GM18867 (cell line): ENCODE results near the gene CRLF2.
A peak's percentile ranks its signal among the peaks of the same experiment; 100 is the strongest.
"Not testable (repeated sequence)": the region's sequence is repeated elsewhere in the genome, so short reads cannot be mapped to it uniquely, and the experiment has no call there.

Experiments used
- ATAC-seq: cut with Tn5 transposase; IDR thresholded peaks from one replicate; pipeline ENCODE4 v1.9.1; 2021; ENCODE audit warnings: mild to moderate bottlenecking, moderate library complexity; ENCODE audit not compliant: unreplicated experiment

Gene CRLF2

DNA sequence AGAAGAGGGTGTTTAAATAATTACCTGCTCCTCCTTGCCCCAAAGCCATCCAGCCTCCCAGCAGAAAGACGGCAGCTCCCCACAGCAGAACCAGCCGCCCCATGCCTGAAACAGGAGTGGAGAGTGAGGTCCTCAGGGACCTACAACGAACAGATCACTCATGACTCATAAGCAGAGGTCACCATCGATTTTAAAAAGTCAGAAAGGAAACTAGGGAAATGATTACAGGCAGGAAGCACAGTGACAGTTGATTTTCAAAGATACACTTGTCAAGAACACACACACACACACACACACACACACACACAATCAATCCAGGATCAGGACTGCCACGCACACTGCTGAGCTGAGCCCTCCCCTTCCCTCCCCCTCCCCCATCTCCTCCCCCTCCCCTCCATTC lies at the start of gene CRLF2:
TSS of gene CRLF2 (minus strand) at position 118 of the 400 bp plus-strand sequence. CDS start at position 103, 15 bp downstream.
- no peak for ATAC-seq

- not testable (repeated sequence) for ATAC-seq
Observed at GRCh38 chrX:1261771-1262170, 49.3 kb upstream of the CRLF2 start.

DNA sequence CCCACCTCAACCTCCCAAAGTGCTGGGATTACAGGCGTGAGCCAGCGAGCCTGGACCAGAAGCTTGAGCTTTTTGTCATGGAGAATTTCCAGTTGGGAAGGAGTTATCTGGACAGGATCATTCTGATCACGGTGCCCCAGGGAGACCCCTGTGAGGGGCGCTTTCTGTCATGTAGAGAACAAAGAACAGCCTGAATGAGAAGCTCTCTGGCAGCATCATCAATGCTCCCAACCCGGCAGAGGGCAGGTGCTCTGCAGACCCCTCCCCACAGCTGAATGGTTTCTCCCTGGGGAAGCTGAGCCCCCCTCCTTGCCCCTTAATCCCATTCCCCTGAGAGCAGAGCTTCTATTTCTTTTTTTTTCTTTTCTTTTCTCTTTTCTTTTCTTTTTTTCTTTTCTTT lies 48.8 kb upstream of the CRLF2 start:
- no peak for ATAC-seq

GRCh38 chrX:1252861-1253260 lies 40.4 kb upstream of the CRLF2 start:
- ATAC-seq = no peak

DNA sequence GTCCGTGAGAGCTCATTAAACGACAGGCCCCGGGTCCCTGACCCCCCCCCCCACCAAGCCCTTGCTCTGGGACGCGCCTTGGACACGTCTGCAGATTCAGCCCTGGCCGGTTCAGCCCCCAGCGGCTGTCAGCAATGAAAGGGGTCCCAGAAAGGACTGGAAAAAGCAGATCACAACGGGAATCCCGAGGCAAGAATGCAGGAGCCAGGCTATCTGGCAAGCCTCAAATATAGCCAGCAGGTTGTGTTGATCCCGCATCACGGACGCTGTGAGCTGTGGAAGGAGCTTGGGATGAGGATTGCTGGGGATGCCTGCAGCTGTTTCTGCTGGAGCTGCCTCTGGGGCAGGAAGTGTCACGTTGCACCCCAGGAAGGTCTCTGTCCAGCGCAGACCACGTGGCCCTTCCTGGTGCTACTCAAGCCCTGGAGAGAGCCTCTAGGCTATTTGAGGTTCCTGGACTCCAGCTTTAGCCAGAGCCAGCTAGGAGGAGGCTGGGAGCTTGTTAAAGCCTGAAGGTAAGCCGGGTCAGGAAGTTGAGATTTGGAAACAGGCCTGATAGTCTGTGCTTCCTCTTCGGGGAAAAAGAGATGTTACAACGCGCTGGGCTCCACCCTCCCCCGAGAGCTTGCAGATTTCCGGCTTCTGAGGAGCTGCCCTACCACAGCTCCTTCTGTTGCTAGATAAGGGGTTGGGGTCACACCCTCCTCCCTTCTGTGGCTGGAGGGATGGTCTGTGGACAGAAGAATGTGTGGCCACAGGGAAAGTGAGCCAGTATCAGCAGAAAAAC lies 36.8 kb upstream of the CRLF2 start:
- no peak for ATAC-seq

GRCh38 chrX:1248331-1249061 lies 36.0 kb upstream of the CRLF2 start:
- no peak for ATAC-seq

- peak; percentile 66 for ATAC-seq
Observed at GRCh38 chrX:1246816-1247215, 34.4 kb upstream of the CRLF2 start.

- ATAC-seq = no peak
Observed at GRCh38 chrX:1244164-1245076, 32.0 kb upstream of the CRLF2 start.

DNA sequence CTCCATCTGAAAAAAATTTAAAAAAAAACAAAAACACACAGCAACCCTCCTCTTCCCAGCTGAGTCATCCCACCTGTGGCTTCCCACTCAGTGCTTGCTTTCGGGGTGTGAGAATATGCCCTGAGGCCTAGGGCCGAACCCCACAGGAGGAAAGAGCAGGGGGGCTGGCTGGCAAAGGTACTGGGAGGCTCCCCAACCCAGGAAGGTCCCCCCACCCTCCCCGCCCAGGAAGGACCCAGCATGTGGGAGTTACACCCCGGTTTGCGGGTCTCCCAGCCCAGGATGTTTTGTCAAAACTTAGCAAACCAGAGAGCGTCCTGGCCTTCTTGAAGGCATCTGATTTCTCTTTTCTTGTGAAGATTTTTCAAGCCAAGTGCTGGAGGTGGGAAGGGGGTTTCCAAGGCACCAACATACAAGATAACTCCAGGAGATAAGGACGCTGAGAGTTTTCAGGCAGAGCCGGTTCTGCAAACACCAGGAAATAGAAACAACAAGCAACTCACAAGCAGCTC lies 30.5 kb upstream of the CRLF2 start:
- no peak for ATAC-seq

DNA sequence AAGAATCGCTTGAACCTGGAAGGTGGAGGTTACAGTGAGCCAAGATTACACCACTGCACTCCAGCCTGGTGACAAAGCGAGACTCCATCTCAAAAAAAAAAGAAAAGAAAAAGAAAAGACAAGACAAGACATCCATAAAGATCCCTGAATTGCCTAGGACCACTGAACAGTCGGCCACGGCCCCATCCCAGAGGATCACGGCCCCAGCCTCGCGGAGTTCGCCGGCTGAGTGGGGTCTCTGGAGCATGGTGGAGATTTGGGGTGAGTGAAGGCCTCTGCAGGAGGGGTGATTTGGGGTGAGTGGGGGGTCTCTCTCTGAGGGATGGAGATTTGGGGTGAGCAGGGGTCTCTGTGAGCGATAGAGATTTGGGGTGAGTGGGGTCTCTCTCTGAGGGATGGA lies 28.1 kb upstream of the CRLF2 start:
- not testable (repeated sequence) for ATAC-seq

GRCh38 chrX:1239681-1240142 lies 27.3 kb upstream of the CRLF2 start:
- no peak for ATAC-seq

GRCh38 chrX:1231850-1232465 lies 19.5 kb upstream of the CRLF2 start:
- ATAC-seq = no peak

- not testable (repeated sequence) for ATAC-seq
Observed at GRCh38 chrX:1228101-1228500, 15.7 kb upstream of the CRLF2 start.

DNA sequence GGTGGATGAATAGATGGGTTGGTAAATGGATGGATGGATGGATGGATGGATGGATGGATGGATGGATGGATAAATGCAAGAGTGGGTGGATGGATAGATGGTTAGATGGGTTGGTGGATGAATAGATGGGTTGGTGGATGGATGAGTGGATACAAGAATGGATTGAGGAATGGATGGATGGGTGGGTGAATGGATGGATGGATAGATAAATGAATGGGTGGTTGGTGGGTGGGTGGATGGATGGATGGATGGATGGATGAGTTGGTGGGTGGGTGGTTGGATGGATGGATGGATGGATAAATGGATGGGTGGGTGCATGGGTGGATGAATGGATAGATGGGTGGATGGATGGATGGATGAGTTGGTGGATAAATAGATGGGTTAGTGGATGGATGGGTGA lies 13.8 kb upstream of the CRLF2 start:
- no peak for ATAC-seq

DNA sequence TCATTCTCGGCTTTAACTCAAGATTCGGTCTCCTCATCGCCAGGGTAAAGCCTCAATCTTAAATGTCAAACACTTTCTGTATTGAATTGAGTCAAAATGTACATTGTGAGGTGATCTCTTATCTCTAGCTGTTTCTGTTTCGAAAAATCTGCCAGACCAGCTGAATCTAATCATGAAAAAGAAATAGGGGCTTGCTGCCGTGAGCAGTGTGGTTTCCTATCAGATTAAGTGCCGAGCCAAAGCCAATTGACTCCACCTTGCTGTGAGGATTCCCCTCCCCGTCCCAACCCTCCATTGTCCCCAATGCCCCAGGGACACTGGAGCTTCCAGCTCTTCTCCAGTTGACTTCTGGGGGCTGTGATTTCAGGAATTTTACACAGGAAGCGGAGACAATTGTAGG lies 12.5 kb upstream of the CRLF2 start:
- no peak for ATAC-seq

- no peak for ATAC-seq
Observed at GRCh38 chrX:1223242-1223600, 10.8 kb upstream of the CRLF2 start.

DNA sequence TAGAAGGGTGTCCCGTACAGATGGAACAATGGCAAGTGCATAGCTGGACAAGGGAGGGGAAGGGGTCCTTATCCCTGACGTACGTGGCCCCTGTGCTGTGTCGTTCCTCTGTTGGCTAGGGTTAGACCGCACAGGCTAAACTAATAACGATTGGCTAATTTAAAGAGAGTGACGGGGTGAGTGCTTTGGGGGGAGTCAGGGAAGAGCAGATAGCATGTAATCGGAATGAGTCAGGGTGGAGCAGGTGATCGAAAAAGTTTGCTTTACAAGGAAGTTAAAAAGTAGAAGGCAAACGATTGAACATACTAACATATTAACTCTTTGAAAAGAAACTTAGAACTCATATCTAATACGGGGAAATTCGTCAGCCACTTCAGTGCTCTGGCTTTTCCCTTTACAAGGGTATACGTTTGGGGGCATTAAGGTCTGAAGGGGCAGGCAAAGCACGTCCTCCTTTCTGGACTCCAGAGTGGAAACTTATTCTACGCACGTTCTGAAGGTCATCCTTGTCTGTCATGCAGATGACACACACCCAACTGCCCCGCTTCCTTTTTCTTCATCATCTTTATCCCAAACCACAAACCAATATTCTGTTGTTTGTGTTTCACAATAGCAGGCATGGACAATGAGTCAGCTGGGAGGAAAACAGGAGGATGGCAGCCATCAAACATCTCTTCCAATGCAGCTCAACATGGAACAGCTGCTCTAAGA lies 10.2 kb upstream of the CRLF2 start:
- ATAC-seq = no peak

GRCh38 chrX:1221296-1221845 lies 8.9 kb upstream of the CRLF2 start:
- ATAC-seq = no peak

DNA sequence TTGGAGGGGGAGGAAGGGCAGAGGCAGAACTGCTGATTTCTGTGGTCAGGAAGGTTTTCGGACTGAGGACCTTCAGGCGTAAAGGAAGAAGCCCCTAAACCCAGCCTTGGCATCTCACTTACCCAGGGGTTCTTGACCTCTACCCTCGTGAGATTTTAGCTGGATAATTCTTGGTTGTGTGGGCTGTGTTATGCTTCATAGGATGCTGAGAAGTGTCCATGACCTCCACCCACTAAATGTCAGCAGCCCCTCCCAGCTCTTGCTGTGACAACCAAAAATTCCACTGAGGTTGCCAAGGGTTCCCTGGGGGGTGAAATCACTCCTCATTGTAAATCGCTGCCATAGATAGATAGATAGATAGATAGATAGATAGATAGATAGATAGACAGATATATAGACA lies 5.8 kb upstream of the CRLF2 start:
- no peak for ATAC-seq
